Measurements from ENCODE around the gene DROSHA. TPM values are rescaled to one million over a fixed set of nuclear protein-coding genes. Genes with fewer than 3 reads are reported as not detected.
A peak's percentile ranks its signal among the peaks of the same experiment; 100 is the strongest.
"Not testable (repeated sequence)": the region's sequence is repeated elsewhere in the genome, so short reads cannot be mapped to it uniquely, and the experiment has no call there.

DROSHA gene
- total and polyA plus RNA-seq, 10 of the 15 experiments (the other 5 are each of a cell fraction or from before 2014, with no cell fraction given) = 27.9 to 55.0 (median 37.6) TPM

DNA sequence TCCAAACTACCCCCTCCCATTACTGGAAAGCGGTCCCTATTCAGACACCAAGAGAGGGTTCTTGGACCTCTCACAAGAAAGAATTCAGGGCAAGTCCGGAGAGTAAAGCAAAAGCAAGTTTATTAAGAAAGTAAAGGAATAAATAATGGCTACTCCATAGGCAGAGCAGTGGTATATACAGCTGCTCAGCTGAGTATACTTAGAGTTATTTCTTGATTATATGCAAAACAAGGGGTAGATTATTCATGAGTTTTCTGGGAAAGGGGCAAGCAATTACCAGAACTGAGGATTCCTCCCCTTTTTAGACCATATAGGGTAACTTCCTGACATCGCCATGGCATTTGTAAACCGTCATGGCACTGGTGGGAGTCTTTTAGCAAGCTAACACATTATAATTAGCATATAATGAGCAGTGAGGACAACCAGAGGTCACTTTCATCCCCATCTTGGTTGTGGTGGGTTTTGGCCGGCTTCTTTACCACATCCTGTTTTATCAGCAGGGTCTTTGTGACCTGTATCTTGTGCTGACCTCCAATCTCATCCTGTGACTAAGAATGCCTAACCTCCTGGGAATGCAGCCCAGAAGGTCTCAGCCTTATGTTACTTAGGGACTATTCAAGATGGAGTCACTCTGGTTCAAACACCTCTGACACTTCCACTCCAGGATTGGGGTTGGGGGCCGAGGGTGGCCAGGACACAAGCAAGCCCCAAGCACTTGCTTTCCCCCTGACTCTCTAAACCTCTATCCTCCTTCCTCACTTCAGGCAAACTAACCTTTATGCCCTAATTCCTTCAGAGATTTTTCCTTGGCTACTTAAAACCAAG, 170.0 kb downstream of the DROSHA start:
- DNase-seq (ENCODE audit: low read depth, low spot score); H4K20me1 ChIP-seq (ENCODE audit: control insufficient read depth, insufficient read depth); H3K27ac ChIP-seq (ENCODE audit: control insufficient read depth, insufficient read depth); H3K4me2 ChIP-seq (ENCODE audit: control insufficient read depth, insufficient read depth); H2AFZ ChIP-seq (ENCODE audit: control insufficient read depth, low read depth, low read length); H3K36me3 ChIP-seq (ENCODE audit: control insufficient read depth in 2 of 2, insufficient read depth in 2 of 2, low read length in 1 of 2); H3K9me3 ChIP-seq (replicated peaks; ENCODE audit: control insufficient read depth, insufficient read depth, low read length); H3K4me1 ChIP-seq (ENCODE audit: control insufficient read depth, insufficient read depth, low read length); FAIRE-seq; H3K79me2 ChIP-seq (ENCODE audit: control insufficient read depth, insufficient read depth, low read length); H3K27me3 ChIP-seq (replicated peaks in 1 of 2; ENCODE audit: control insufficient read depth in 2 of 2, insufficient read depth in 2 of 2, low read length in 1 of 2); H3K4me3 ChIP-seq; H3K9ac ChIP-seq (ENCODE audit: control insufficient read depth, insufficient read depth, low read length); RAD21 ChIA-PET (ENCODE audit: unreplicated experiment); intact Hi-C loops (cut with micrococcal nuclease; ENCODE audit: unreplicated experiment); BruUV-seq (replicated peaks); in situ Hi-C loops (cut with MboI); POLR2A ChIA-PET; ATAC-seq: not testable (repeated sequence)
- ChIA-PET CTCF (interaction anchor here (0.6 kb wide), 1 partner anchor 627 kb away, joined by 3 read pairs; no protein-coding TSS in a partner anchor), SMC1A (ENCODE audit: uncharacterized antibody, unreplicated experiment) (interaction anchor here (0.6 kb wide), 1 partner anchor 303 kb away, joined by 3 read pairs; no protein-coding TSS in a partner anchor)
- WGBS (ENCODE audit: insufficient coverage, insufficient replicate concordance, low lambda C conversion rate, missing lambda C conversion rate) = 9% methylated on average over 6 of the region's 6 CpGs
- TF ChIP-seq, protein P1, sequence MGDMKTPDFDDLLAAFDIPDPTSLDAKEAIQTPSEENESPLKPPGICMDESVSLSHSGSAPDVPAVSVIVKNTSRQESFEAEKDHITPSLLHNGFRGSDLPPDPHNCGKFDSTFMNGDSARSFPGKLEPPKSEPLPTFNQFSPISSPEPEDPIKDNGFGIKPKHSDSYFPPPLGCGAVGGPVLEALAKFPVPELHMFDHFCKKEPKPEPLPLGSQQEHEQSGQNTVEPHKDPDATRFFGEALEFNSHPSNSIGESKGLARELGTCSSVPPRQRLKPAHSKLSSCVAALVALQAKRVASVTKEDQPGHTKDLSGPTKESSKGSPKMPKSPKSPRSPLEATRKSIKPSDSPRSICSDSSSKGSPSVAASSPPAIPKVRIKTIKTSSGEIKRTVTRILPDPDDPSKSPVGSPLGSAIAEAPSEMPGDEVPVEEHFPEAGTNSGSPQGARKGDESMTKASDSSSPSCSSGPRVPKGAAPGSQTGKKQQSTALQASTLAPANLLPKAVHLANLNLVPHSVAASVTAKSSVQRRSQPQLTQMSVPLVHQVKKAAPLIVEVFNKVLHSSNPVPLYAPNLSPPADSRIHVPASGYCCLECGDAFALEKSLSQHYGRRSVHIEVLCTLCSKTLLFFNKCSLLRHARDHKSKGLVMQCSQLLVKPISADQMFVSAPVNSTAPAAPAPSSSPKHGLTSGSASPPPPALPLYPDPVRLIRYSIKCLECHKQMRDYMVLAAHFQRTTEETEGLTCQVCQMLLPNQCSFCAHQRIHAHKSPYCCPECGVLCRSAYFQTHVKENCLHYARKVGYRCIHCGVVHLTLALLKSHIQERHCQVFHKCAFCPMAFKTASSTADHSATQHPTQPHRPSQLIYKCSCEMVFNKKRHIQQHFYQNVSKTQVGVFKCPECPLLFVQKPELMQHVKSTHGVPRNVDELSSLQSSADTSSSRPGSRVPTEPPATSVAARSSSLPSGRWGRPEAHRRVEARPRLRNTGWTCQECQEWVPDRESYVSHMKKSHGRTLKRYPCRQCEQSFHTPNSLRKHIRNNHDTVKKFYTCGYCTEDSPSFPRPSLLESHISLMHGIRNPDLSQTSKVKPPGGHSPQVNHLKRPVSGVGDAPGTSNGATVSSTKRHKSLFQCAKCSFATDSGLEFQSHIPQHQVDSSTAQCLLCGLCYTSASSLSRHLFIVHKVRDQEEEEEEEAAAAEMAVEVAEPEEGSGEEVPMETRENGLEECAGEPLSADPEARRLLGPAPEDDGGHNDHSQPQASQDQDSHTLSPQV (IDR thresholded peaks at IDR 0.05) = 0 out of 2 replicates have a peak, but pooled peaks have one; percentile 20
- TF ChIP-seq, protein P2, sequence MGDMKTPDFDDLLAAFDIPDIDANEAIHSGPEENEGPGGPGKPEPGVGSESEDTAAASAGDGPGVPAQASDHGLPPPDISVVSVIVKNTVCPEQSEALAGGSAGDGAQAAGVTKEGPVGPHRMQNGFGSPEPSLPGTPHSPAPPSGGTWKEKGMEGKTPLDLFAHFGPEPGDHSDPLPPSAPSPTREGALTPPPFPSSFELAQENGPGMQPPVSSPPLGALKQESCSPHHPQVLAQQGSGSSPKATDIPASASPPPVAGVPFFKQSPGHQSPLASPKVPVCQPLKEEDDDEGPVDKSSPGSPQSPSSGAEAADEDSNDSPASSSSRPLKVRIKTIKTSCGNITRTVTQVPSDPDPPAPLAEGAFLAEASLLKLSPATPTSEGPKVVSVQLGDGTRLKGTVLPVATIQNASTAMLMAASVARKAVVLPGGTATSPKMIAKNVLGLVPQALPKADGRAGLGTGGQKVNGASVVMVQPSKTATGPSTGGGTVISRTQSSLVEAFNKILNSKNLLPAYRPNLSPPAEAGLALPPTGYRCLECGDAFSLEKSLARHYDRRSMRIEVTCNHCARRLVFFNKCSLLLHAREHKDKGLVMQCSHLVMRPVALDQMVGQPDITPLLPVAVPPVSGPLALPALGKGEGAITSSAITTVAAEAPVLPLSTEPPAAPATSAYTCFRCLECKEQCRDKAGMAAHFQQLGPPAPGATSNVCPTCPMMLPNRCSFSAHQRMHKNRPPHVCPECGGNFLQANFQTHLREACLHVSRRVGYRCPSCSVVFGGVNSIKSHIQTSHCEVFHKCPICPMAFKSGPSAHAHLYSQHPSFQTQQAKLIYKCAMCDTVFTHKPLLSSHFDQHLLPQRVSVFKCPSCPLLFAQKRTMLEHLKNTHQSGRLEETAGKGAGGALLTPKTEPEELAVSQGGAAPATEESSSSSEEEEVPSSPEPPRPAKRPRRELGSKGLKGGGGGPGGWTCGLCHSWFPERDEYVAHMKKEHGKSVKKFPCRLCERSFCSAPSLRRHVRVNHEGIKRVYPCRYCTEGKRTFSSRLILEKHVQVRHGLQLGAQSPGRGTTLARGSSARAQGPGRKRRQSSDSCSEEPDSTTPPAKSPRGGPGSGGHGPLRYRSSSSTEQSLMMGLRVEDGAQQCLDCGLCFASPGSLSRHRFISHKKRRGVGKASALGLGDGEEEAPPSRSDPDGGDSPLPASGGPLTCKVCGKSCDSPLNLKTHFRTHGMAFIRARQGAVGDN (IDR thresholded peaks at IDR 0.05) = peak; percentile 42; the same call in 1 of the 2 replicates
- TF ChIP-seq, protein P3, sequence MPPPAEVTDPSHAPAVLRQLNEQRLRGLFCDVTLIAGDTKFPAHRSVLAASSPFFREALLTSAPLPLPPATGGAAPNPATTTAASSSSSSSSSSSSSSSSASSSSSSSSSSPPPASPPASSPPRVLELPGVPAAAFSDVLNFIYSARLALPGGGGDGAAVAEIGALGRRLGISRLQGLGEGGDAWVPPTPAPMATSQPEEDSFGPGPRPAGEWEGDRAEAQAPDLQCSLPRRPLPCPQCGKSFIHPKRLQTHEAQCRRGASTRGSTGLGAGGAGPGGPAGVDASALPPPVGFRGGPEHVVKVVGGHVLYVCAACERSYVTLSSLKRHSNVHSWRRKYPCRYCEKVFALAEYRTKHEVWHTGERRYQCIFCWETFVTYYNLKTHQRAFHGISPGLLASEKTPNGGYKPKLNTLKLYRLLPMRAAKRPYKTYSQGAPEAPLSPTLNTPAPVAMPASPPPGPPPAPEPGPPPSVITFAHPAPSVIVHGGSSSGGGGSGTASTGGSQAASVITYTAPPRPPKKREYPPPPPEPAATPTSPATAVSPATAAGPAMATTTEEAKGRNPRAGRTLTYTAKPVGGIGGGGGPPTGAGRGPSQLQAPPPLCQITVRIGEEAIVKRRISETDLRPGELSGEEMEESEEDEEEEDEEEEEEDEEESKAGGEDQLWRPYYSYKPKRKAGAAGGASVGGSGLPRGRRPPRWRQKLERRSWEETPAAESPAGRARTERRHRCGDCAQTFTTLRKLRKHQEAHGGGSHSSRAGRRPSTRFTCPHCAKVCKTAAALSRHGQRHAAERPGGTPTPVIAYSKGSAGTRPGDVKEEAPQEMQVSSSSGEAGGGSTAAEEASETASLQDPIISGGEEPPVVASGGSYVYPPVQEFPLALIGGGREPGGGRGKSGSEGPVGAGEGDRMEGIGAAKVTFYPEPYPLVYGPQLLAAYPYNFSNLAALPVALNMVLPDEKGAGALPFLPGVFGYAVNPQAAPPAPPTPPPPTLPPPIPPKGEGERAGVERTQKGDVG (CRISPR knock-in tag; IDR thresholded peaks at IDR 0.05) = peak; percentile 62; the same call in 1 of the 2 replicates
